ENCODE measurements around the gene ANKS4B.

Gene ANKS4B

GRCh38 chr16:21253470-21253869 lies 20.0 kb downstream of the ANKS4B start:
- no peak for TF ChIP-seq ZFX (IDR thresholded peaks at IDR 0.05; ENCODE audit: borderline replicate concordance)
- TF ChIP-seq CTCF (IDR thresholded peaks at IDR 0.05): no peak
- H3K27ac ChIP-seq: no peak overlapping the region

GRCh38 chr16:21256636-21257035 lies 23.1 kb downstream of the ANKS4B start:
- TF ChIP-seq ZFX (IDR thresholded peaks at IDR 0.05; ENCODE audit: borderline replicate concordance): no peak
- TF ChIP-seq CTCF (IDR thresholded peaks at IDR 0.05): no peak
- H3K27ac ChIP-seq: no peak overlapping the region

GRCh38 chr16:21257284-21257683 lies 23.8 kb downstream of the ANKS4B start:
- no peak overlapping the region for H3K27ac ChIP-seq

GRCh38 chr16:21260870-21261791 lies 27.6 kb downstream of the ANKS4B start:
- H3K27ac ChIP-seq: no peak overlapping the region; the same call in 1 of the 2 replicates
- TF ChIP-seq CTCF (IDR thresholded peaks at IDR 0.05): no peak
- TF ChIP-seq ZFX (IDR thresholded peaks at IDR 0.05; ENCODE audit: borderline replicate concordance): no peak

More at GRCh38 chr16:21257284-21257683, 23.8 kb downstream of the ANKS4B start:
- TF ChIP-seq CTCF (IDR thresholded peaks at IDR 0.05) (no peak), ZFX (IDR thresholded peaks at IDR 0.05; ENCODE audit: borderline replicate concordance) (no peak)

- TF ChIP-seq ZFX (IDR thresholded peaks at IDR 0.05; ENCODE audit: borderline replicate concordance) (no peak), CTCF (IDR thresholded peaks at IDR 0.05) (no peak)
- H3K27ac ChIP-seq: peak overlapping the region; percentile 35; the same call in 1 of the 2 replicates
Observed at GRCh38 chr16:21262779-21263639, 29.5 kb downstream of the ANKS4B start.

- TF ChIP-seq ZFX (IDR thresholded peaks at IDR 0.05; ENCODE audit: borderline replicate concordance): no peak
- TF ChIP-seq CTCF (IDR thresholded peaks at IDR 0.05): no peak
- peak overlapping the region; percentile 35; the same call in 1 of the 2 replicates for H3K27ac ChIP-seq
Observed at GRCh38 chr16:21263640-21264570, 30.4 kb downstream of the ANKS4B start.
